WTC11 (cell line): ENCODE measurements around the gene MVK. TPM values are rescaled to one million over a fixed set of nuclear protein-coding genes. Genes with fewer than 3 reads are reported as not detected.

Experiments
- ATAC-seq: fragments of 200-7000 bp; cut with Tn5 transposase; 2 replicates; pipeline ENCODE4 v1.10.0; 2021; ENCODE audit warnings: mild to moderate bottlenecking, moderate library complexity
- CTCF ChIA-PET: fragments of 300-600 bp; sonication (Branson Sonifier 250); formaldehyde crosslinking; loops from one replicate; lab custom pipeline; 2021; ENCODE audit warnings: antibody characterized with exemption; lab: Charles Lee
- POLR2A ChIA-PET: fragments of 350-600 bp; sonication (Branson Sonifier 250); formaldehyde crosslinking; loops from one replicate; lab custom pipeline; 2021; ENCODE audit warnings: antibody characterized with exemption; lab: Charles Lee
- DNase-seq: peaks from one replicate; pipeline ENCODE4 v3.0.0; 2021; ENCODE audit warnings: low spot score
- H3K27ac Mint-ChIP-seq: 2 replicates; pipeline ENCODE4 v1.8.0; 2021; ENCODE audit warnings: mixed read lengths
- H3K27me3 Mint-ChIP-seq: 2 replicates; pipeline ENCODE4 v1.8.0; 2021; ENCODE audit warnings: low read depth, mild to moderate bottlenecking, moderate library complexity, mixed read lengths
- H3K36me3 Mint-ChIP-seq: 2 replicates; pipeline ENCODE4 v1.8.0; 2021; ENCODE audit warnings: mixed read lengths
- H3K4me1 Mint-ChIP-seq: 2 replicates; pipeline ENCODE4 v1.8.0; 2022; ENCODE audit warnings: mixed read lengths
- H3K4me3 Mint-ChIP-seq: 2 replicates; pipeline ENCODE4 v1.8.0; 2021; ENCODE audit warnings: mild to moderate bottlenecking, moderate library complexity, mixed read lengths
- H3K9me3 Mint-ChIP-seq: 2 replicates; pipeline ENCODE4 v1.8.0; 2021; ENCODE audit warnings: mixed read lengths
- IRF2 ChIP-seq: sonication (generic); formaldehyde crosslinking; IDR thresholded peaks from 2 replicates; pipeline ENCODE4 v1.8.0; 2022; ENCODE audit warnings: low read depth, missing genetic modification reagents, borderline replicate concordance
- JAZF1 ChIP-seq: fragments of 250-450 bp; sonication (Bioruptor Pico); IDR thresholded peaks from 2 replicates; pipeline ENCODE4 v1.9.0; 2021; ENCODE audit warnings: moderate library complexity, mild to moderate bottlenecking, inconsistent platforms
- KAT7 ChIP-seq: sonication (generic); formaldehyde crosslinking; IDR thresholded peaks from 2 replicates; pipeline ENCODE4 v1.8.1; 2023; ENCODE audit warnings: missing genetic modification reagents, mild to moderate bottlenecking, borderline replicate concordance
- NFATC4 ChIP-seq: fragments of 250-450 bp; sonication (Bioruptor Pico); IDR thresholded peaks from 2 replicates; pipeline ENCODE4 v1.9.0; 2021; ENCODE audit warnings: mild to moderate bottlenecking
- NFYB ChIP-seq: sonication (generic); formaldehyde crosslinking; conservative IDR thresholded peaks from 2 replicates; pipeline ENCODE4 v1.8.0; 2022; ENCODE audit warnings: low read depth, missing genetic modification reagents
- OVOL2 ChIP-seq: fragments of 250-450 bp; sonication (Bioruptor Pico); IDR thresholded peaks from 2 replicates; pipeline ENCODE4 v1.9.0; 2021; ENCODE audit warnings: mild to moderate bottlenecking, borderline replicate concordance
- ZNF219 ChIP-seq: sonication (generic); formaldehyde crosslinking; IDR thresholded peaks from 2 replicates; pipeline ENCODE4 v1.8.0; 2023; ENCODE audit warnings: missing genetic modification reagents, mild to moderate bottlenecking, borderline replicate concordance
- ZNF396 ChIP-seq: fragments of 250-450 bp; sonication (Bioruptor Pico); IDR thresholded peaks from 2 replicates; pipeline ENCODE4 v1.8.0; 2021; ENCODE audit warnings: mild to moderate bottlenecking, moderate library complexity, borderline replicate concordance
- total RNA-seq: library from RNA; stranded (reverse); gene quantifications from 3 replicates; pipeline ENCODE4 v1.2.3, GENCODE V29; 2021
- TF ChIP-seq, protein P1 (sequence below): fragments of 250-450 bp; sonication (Bioruptor Pico); IDR thresholded peaks from 2 replicates; pipeline ENCODE4 v1.9.0; 2021; ENCODE audit warnings: mild to moderate bottlenecking, borderline replicate concordance
- TF ChIP-seq, protein P2 (sequence below): sonication (generic); formaldehyde crosslinking; IDR thresholded peaks from 2 replicates; pipeline ENCODE4 v1.8.1; 2022; ENCODE audit warnings: low read depth, mild to moderate bottlenecking, moderate library complexity, missing genetic modification reagents, borderline replicate concordance
- TF ChIP-seq, protein P3 (sequence below): sonication (generic); formaldehyde crosslinking; conservative IDR thresholded peaks from 2 replicates; pipeline ENCODE4 v1.8.1; 2023; ENCODE audit warnings: mild to moderate bottlenecking, low read depth, missing genetic modification reagents, moderate library complexity
- TF ChIP-seq, protein P4 (sequence below): sonication (generic); formaldehyde crosslinking; IDR thresholded peaks from 2 replicates; pipeline ENCODE4 v1.8.0; 2022; ENCODE audit warnings: mild to moderate bottlenecking, missing genetic modification reagents
- TF ChIP-seq, protein P5 (sequence below): sonication (generic); formaldehyde crosslinking; IDR thresholded peaks from 2 replicates; pipeline ENCODE4 v1.8.0; 2023; ENCODE audit warnings: missing genetic modification reagents
- TF ChIP-seq, protein P6 (sequence below): sonication (generic); formaldehyde crosslinking; IDR thresholded peaks from 2 replicates; pipeline ENCODE4 v1.8.0; 2023; ENCODE audit warnings: mild to moderate bottlenecking, missing genetic modification reagents
- TF ChIP-seq, protein P7 (sequence below): sonication (generic); formaldehyde crosslinking; IDR thresholded peaks from 2 replicates; pipeline ENCODE4 v1.8.1; 2023; ENCODE audit warnings: mild to moderate bottlenecking, missing genetic modification reagents
- TF ChIP-seq, protein P8 (sequence below): fragments of 250-450 bp; sonication (Bioruptor Pico); IDR thresholded peaks from 2 replicates; pipeline ENCODE4 v1.9.0; 2021; ENCODE audit warnings: mild to moderate bottlenecking
- TF ChIP-seq, protein P9 (sequence below): fragments of 250-450 bp; sonication (Bioruptor Pico); IDR thresholded peaks from 2 replicates; pipeline ENCODE4 v1.8.0; 2021; ENCODE audit warnings: mild to moderate bottlenecking

Gene MVK
- total RNA-seq, 1 experiment from 2014 or later, result 13.2 TPM

DNA sequence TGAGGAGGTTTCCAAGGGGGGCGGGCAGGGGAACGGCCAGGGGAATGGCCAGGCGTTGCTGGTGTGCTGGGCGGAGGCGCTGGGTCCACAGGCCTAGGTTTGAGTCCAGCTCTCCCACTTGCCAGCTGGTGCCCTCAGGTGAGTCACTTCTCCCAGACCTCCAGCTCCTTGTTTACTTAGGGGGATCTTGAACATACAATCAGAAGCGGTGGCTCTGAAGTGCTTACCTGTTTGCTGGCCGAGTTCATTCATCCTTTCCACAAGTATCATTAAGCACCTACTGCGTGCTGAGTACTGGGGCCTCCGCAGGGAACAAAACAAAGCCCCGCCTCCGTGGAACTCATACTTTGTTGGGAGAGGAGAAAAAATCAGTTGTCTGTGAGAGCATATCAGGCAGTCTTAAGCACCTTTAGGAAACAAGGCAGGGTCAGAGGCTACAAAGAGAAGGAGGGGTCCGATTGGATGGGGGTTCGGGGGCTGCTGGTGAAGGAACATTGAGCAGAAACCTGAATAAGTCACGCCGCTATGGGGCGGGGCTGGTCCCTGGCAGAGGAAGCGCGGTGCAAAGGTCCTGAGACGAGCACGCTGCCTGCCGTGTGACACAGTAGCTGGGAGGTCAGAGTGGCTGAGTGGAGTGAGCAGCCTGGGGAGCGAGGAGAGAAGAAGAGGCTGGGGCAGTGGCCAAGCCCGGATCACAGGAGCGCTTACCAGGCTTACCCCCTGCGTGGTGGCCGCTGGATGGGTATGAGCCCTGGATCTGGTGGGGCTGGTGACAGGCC is 15.1 kb downstream of the MVK start (continued):
- TF ChIP-seq, protein P1, sequence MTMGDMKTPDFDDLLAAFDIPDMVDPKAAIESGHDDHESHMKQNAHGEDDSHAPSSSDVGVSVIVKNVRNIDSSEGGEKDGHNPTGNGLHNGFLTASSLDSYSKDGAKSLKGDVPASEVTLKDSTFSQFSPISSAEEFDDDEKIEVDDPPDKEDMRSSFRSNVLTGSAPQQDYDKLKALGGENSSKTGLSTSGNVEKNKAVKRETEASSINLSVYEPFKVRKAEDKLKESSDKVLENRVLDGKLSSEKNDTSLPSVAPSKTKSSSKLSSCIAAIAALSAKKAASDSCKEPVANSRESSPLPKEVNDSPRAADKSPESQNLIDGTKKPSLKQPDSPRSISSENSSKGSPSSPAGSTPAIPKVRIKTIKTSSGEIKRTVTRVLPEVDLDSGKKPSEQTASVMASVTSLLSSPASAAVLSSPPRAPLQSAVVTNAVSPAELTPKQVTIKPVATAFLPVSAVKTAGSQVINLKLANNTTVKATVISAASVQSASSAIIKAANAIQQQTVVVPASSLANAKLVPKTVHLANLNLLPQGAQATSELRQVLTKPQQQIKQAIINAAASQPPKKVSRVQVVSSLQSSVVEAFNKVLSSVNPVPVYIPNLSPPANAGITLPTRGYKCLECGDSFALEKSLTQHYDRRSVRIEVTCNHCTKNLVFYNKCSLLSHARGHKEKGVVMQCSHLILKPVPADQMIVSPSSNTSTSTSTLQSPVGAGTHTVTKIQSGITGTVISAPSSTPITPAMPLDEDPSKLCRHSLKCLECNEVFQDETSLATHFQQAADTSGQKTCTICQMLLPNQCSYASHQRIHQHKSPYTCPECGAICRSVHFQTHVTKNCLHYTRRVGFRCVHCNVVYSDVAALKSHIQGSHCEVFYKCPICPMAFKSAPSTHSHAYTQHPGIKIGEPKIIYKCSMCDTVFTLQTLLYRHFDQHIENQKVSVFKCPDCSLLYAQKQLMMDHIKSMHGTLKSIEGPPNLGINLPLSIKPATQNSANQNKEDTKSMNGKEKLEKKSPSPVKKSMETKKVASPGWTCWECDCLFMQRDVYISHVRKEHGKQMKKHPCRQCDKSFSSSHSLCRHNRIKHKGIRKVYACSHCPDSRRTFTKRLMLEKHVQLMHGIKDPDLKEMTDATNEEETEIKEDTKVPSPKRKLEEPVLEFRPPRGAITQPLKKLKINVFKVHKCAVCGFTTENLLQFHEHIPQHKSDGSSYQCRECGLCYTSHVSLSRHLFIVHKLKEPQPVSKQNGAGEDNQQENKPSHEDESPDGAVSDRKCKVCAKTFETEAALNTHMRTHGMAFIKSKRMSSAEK (CRISPR knock-in tag), result no peak
- no peak for TF ChIP-seq IRF2 (CRISPR knock-in tag)
- no peak for TF ChIP-seq ZNF396 (CRISPR knock-in tag)
- TF ChIP-seq KAT7 (CRISPR knock-in tag), result no peak
- TF ChIP-seq, protein P2, sequence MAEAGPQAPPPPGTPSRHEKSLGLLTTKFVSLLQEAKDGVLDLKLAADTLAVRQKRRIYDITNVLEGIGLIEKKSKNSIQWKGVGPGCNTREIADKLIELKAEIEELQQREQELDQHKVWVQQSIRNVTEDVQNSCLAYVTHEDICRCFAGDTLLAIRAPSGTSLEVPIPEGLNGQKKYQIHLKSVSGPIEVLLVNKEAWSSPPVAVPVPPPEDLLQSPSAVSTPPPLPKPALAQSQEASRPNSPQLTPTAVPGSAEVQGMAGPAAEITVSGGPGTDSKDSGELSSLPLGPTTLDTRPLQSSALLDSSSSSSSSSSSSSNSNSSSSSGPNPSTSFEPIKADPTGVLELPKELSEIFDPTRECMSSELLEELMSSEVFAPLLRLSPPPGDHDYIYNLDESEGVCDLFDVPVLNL (CRISPR knock-in tag), result no peak
- TF ChIP-seq NFATC4 (CRISPR knock-in tag), result no peak
- TF ChIP-seq, protein P3, sequence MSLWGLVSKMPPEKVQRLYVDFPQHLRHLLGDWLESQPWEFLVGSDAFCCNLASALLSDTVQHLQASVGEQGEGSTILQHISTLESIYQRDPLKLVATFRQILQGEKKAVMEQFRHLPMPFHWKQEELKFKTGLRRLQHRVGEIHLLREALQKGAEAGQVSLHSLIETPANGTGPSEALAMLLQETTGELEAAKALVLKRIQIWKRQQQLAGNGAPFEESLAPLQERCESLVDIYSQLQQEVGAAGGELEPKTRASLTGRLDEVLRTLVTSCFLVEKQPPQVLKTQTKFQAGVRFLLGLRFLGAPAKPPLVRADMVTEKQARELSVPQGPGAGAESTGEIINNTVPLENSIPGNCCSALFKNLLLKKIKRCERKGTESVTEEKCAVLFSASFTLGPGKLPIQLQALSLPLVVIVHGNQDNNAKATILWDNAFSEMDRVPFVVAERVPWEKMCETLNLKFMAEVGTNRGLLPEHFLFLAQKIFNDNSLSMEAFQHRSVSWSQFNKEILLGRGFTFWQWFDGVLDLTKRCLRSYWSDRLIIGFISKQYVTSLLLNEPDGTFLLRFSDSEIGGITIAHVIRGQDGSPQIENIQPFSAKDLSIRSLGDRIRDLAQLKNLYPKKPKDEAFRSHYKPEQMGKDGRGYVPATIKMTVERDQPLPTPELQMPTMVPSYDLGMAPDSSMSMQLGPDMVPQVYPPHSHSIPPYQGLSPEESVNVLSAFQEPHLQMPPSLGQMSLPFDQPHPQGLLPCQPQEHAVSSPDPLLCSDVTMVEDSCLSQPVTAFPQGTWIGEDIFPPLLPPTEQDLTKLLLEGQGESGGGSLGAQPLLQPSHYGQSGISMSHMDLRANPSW (CRISPR knock-in tag), result no peak
- TF ChIP-seq, protein P4, sequence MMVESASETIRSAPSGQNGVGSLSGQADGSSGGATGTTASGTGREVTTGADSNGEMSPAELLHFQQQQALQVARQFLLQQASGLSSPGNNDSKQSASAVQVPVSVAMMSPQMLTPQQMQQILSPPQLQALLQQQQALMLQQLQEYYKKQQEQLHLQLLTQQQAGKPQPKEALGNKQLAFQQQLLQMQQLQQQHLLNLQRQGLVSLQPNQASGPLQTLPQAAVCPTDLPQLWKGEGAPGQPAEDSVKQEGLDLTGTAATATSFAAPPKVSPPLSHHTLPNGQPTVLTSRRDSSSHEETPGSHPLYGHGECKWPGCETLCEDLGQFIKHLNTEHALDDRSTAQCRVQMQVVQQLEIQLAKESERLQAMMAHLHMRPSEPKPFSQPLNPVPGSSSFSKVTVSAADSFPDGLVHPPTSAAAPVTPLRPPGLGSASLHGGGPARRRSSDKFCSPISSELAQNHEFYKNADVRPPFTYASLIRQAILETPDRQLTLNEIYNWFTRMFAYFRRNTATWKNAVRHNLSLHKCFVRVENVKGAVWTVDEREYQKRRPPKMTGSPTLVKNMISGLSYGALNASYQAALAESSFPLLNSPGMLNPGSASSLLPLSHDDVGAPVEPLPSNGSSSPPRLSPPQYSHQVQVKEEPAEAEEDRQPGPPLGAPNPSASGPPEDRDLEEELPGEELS (CRISPR knock-in tag), result no peak
- TF ChIP-seq NFYB, result no peak

DNA sequence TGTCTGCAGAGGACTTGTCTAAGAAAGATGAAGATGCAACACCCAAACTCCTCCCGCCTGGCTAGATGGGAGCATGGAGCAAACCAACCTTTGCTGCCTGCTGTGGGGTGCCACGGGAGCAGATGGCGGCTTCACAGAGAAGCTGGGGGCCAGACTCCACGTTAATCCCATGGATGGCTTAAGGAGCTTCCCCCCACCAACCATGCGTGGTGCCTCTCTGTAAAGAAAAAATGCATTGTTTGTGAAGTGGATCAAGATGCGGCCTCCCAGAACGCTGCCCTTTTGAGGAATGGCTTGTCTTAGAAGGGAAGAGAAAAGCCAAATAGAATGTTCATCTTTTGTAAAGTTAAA is 15.6 kb downstream of the MVK start:
- Mint-ChIP-seq H3K27me3 (no peaks in the 10 kb centered on the region), H3K4me1 (no peaks in the 10 kb centered on the region), H3K4me3 (no peak overlapping the region), H3K9me3 (no peaks in the 10 kb centered on the region), H3K27ac (no peak overlapping the region), H3K36me3 (no peaks in the 10 kb centered on the region)
- ATAC-seq (no peak), DNase-seq (no peak)
- ChIA-PET POLR2A (no interaction called here), CTCF (interaction anchor here (2.5 kb wide), 1 partner anchor 9 kb away, joined by 7 read pairs; no protein-coding TSS in a partner anchor)
- TF ChIP-seq, protein P5, sequence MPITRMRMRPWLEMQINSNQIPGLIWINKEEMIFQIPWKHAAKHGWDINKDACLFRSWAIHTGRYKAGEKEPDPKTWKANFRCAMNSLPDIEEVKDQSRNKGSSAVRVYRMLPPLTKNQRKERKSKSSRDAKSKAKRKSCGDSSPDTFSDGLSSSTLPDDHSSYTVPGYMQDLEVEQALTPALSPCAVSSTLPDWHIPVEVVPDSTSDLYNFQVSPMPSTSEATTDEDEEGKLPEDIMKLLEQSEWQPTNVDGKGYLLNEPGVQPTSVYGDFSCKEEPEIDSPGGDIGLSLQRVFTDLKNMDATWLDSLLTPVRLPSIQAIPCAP, result no peak
- TF ChIP-seq JAZF1 (CRISPR knock-in tag) (no peak), ZNF219 (CRISPR knock-in tag) (no peak), OVOL2 (CRISPR knock-in tag) (no peak), KAT7 (CRISPR knock-in tag) (no peak)
- TF ChIP-seq, protein P6, sequence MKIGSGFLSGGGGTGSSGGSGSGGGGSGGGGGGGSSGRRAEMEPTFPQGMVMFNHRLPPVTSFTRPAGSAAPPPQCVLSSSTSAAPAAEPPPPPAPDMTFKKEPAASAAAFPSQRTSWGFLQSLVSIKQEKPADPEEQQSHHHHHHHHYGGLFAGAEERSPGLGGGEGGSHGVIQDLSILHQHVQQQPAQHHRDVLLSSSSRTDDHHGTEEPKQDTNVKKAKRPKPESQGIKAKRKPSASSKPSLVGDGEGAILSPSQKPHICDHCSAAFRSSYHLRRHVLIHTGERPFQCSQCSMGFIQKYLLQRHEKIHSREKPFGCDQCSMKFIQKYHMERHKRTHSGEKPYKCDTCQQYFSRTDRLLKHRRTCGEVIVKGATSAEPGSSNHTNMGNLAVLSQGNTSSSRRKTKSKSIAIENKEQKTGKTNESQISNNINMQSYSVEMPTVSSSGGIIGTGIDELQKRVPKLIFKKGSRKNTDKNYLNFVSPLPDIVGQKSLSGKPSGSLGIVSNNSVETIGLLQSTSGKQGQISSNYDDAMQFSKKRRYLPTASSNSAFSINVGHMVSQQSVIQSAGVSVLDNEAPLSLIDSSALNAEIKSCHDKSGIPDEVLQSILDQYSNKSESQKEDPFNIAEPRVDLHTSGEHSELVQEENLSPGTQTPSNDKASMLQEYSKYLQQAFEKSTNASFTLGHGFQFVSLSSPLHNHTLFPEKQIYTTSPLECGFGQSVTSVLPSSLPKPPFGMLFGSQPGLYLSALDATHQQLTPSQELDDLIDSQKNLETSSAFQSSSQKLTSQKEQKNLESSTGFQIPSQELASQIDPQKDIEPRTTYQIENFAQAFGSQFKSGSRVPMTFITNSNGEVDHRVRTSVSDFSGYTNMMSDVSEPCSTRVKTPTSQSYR, result no peak
- TF ChIP-seq, protein P7, sequence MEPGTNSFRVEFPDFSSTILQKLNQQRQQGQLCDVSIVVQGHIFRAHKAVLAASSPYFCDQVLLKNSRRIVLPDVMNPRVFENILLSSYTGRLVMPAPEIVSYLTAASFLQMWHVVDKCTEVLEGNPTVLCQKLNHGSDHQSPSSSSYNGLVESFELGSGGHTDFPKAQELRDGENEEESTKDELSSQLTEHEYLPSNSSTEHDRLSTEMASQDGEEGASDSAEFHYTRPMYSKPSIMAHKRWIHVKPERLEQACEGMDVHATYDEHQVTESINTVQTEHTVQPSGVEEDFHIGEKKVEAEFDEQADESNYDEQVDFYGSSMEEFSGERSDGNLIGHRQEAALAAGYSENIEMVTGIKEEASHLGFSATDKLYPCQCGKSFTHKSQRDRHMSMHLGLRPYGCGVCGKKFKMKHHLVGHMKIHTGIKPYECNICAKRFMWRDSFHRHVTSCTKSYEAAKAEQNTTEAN (CRISPR knock-in tag), result no peak
- TF ChIP-seq, protein P8, sequence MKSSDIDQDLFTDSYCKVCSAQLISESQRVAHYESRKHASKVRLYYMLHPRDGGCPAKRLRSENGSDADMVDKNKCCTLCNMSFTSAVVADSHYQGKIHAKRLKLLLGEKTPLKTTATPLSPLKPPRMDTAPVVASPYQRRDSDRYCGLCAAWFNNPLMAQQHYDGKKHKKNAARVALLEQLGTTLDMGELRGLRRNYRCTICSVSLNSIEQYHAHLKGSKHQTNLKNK, result no peak
- TF ChIP-seq, protein P9, sequence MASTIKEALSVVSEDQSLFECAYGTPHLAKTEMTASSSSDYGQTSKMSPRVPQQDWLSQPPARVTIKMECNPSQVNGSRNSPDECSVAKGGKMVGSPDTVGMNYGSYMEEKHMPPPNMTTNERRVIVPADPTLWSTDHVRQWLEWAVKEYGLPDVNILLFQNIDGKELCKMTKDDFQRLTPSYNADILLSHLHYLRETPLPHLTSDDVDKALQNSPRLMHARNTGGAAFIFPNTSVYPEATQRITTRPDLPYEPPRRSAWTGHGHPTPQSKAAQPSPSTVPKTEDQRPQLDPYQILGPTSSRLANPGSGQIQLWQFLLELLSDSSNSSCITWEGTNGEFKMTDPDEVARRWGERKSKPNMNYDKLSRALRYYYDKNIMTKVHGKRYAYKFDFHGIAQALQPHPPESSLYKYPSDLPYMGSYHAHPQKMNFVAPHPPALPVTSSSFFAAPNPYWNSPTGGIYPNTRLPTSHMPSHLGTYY (CRISPR knock-in tag), result no peak
